Common myeloid progenitor, CD34-positive (primary cell): ENCODE measurements around the gene CHRNB2.

Source experiments
- CTCF ChIA-PET: fragments of 350-600 bp; sonication (Branson Sonifier 250); formaldehyde crosslinking; loops from one replicate; lab custom pipeline; 2021; ENCODE audit warnings: antibody characterized with exemption; lab: Charles Lee
- POLR2A ChIA-PET: fragments of 350-600 bp; sonication (Branson Sonifier 250); formaldehyde crosslinking; loops from one replicate; lab custom pipeline; 2021; ENCODE audit warnings: antibody characterized with exemption; lab: Charles Lee
- DNase-seq, 3 donors: peaks; one replicate each; pipeline versions ENCODE4 v3.0.0 to v3.0.0-alpha.2; 2013
- H3K27ac ChIP-seq, 2 experiments: 1 replicate in 1 of 2; 2 replicates in 1 of 2; pipeline ENCODE4 v1.7.0; 2013; ENCODE audit warnings: inconsistent platforms in 2 of 2, low read length in 2 of 2, mild to moderate bottlenecking in 2 of 2, low read depth in 1 of 2, moderate library complexity in 1 of 2; ENCODE audit not compliant: severe bottlenecking in 2 of 2, insufficient read depth in 1 of 2, poor library complexity in 1 of 2
- H3K27me3 ChIP-seq, 5 experiments: replicated peaks in 2 of 5; 1 replicate in 3 of 5; 2 replicates in 2 of 5; pipeline versions ENCODE4 v1.6.1 to v1.7.0; 2013; ENCODE audit warnings: low read length in 4 of 5, mild to moderate bottlenecking in 2 of 5, moderate library complexity in 2 of 5, inconsistent platforms in 1 of 5; ENCODE audit not compliant: insufficient read depth in 5 of 5, control insufficient read depth in 4 of 5
- H3K36me3 ChIP-seq, 4 experiments: 1 replicate in 2 of 4; 2 replicates in 2 of 4; pipeline versions ENCODE4 v1.6.1 to v1.7.0; 2013; ENCODE audit warnings: low read length in 3 of 4, control low read depth in 1 of 4, mild to moderate bottlenecking in 1 of 4; ENCODE audit not compliant: control insufficient read depth in 4 of 4, insufficient read depth in 4 of 4
- H3K4me1 ChIP-seq, 4 experiments: 1 replicate in 3 of 4; 2 replicates in 1 of 4; pipeline versions ENCODE4 v1.6.1 to v1.7.1; 2013; ENCODE audit warnings: low read length in 3 of 4, mild to moderate bottlenecking in 3 of 4, control low read depth in 1 of 4, inconsistent platforms in 1 of 4, moderate library complexity in 1 of 4; ENCODE audit not compliant: control insufficient read depth in 4 of 4, insufficient read depth in 4 of 4; ENCODE audit errors: control extremely low read depth in 1 of 4
- H3K4me3 ChIP-seq, 7 experiments: 1 replicate in 4 of 7; 2 replicates in 3 of 7; pipeline versions ENCODE4 v1.5.1 to v1.7.0; 2013; ENCODE audit warnings: mild to moderate bottlenecking in 7 of 7, low read length in 6 of 7, moderate library complexity in 6 of 7, inconsistent platforms in 2 of 7, low read depth in 2 of 7, control low read depth in 1 of 7; ENCODE audit not compliant: insufficient read depth in 4 of 7, control insufficient read depth in 1 of 7; ENCODE audit errors: extremely low read depth in 1 of 7
- H3K9me3 ChIP-seq, 5 experiments: 1 replicate in 4 of 5; 2 replicates in 1 of 5; pipeline versions ENCODE4 v1.6.1 to v1.7.1; 2013; ENCODE audit warnings: low read length in 4 of 5, mild to moderate bottlenecking in 2 of 5, inconsistent platforms in 1 of 5, low read depth in 1 of 5, moderate library complexity in 1 of 5; ENCODE audit not compliant: control insufficient read depth in 4 of 5, insufficient read depth in 2 of 5; ENCODE audit errors: control extremely low read depth in 1 of 5
- WGBS: methylation state at CpG from one replicate; pipeline ENCODE4 v1.1.5; 2013; ENCODE audit not compliant: insufficient coverage; 5-methylcytosine and 5-hydroxymethylcytosine counted together

Gene CHRNB2

GRCh38 chr1:154572468-154573167, 5.0 kb downstream of the CHRNB2 start:
- Histone ChIP-seq H3K27me3 (peaks cover 0 to 22% (median 6%) of the 10 kb centered on the region in 5 experiments), H3K36me3 (no peaks in the 10 kb centered on the region), H3K27ac (no peak overlapping the region), H3K4me3 (no peak overlapping the region), H3K4me1 (peaks cover 0 to 6% (median 5%) of the 10 kb centered on the region in 4 experiments), H3K9me3 (no peaks in the 10 kb centered on the region)
- 80% methylated on average over 8 of the region's 10 CpGs for WGBS
- ChIA-PET CTCF (interaction anchor here (0.8 to 2.5 kb wide), 4 partner anchors 9 to 22 kb away, joined by 3 to 10 read pairs (median 3); no protein-coding TSS in a partner anchor), POLR2A (no interaction called here)
- DNase-seq, result no peak

- ChIA-PET POLR2A (no interaction called here), CTCF (interaction anchor here (0.8 to 2.5 kb wide), 4 partner anchors 8 to 21 kb away, joined by 3 to 10 read pairs (median 3); no protein-coding TSS in a partner anchor)
- H3K36me3 ChIP-seq, result peaks cover 0 to 3% (median 1%) of the 10 kb centered on the region in 4 experiments
- 93% methylated on average over 2 of the region's 3 CpGs for WGBS
- no peak overlapping the region for H3K4me3 ChIP-seq
- H3K27ac ChIP-seq, result no peak overlapping the region
- H3K27me3 ChIP-seq, result peaks cover 0 to 17% (median 6%) of the 10 kb centered on the region in 5 experiments
- no peaks in the 10 kb centered on the region for H3K9me3 ChIP-seq
- no peak for DNase-seq
- H3K4me1 ChIP-seq, result peaks cover 0 to under 1% (median under 1%) of the 10 kb centered on the region in 4 experiments
These were observed 5.6 kb downstream of the CHRNB2 start for GRCh38 chr1:154573168-154573510.

- DNase-seq, result peak in 1 of 3 donors; percentile 12
- Histone ChIP-seq H3K36me3 (peaks cover 0 to 19% (median 9%) of the 10 kb centered on the region in 4 experiments), H3K27me3 (peaks cover 0 to 3% (median 0%) of the 10 kb centered on the region in 5 experiments), H3K4me1 (no peaks in the 10 kb centered on the region), H3K27ac (no peak overlapping the region), H3K4me3 (no peak overlapping the region), H3K9me3 (no peaks in the 10 kb centered on the region)
- ChIA-PET POLR2A (interaction anchor here (0.9 to 1.3 kb wide), 2 partner anchors 8 to 14 kb away, joined by 3 read pairs; no protein-coding TSS in a partner anchor), CTCF (interaction anchor here (2.5 kb wide), 1 partner anchor 15 kb away, joined by 10 read pairs; no protein-coding TSS in a partner anchor)
- WGBS, result 56% methylated on average over 3 of the region's 7 CpGs
These were observed 7.1 kb downstream of the CHRNB2 start for GRCh38 chr1:154574716-154575115.

- CTCF ChIA-PET, result interaction anchor here (0.7 to 1.9 kb wide), 5 partner anchors 9 to 379 kb away, joined by 3 to 7 read pairs (median 5); no protein-coding TSS in a partner anchor
These were observed 7.8 kb downstream of the CHRNB2 start for GRCh38 chr1:154575147-154575927.

GRCh38 chr1:154575951-154576566, 8.5 kb downstream of the CHRNB2 start:
- Histone ChIP-seq H3K4me3 (no peak overlapping the region), H3K27me3 (peaks cover 0 to 2% (median 0%) of the 10 kb centered on the region in 5 experiments), H3K9me3 (no peaks in the 10 kb centered on the region), H3K27ac (no peak overlapping the region), H3K36me3 (peaks cover 0 to 32% (median 21%) of the 10 kb centered on the region in 4 experiments), H3K4me1 (no peaks in the 10 kb centered on the region)
- CTCF ChIA-PET, result interaction anchor here (0.7 to 1.9 kb wide), 8 partner anchors 10 to 378 kb away, joined by 3 to 7 read pairs (median 3); no protein-coding TSS in a partner anchor
- POLR2A ChIA-PET, result no interaction called here
- 94% methylated on average over 2 of the region's 8 CpGs for WGBS
- DNase-seq, result no peak

More at GRCh38 chr1:154575147-154575927, 7.8 kb downstream of the CHRNB2 start:
- peaks cover 0 to 2% (median 0%) of the 10 kb centered on the region in 5 experiments for H3K27me3 ChIP-seq
- no peak overlapping the region for H3K27ac ChIP-seq
- peaks cover 0 to 25% (median 15%) of the 10 kb centered on the region in 4 experiments for H3K36me3 ChIP-seq
- H3K9me3 ChIP-seq, result no peaks in the 10 kb centered on the region
- 95% methylated on average over 10 of the region's 10 CpGs for WGBS
- DNase-seq, result no peak
- H3K4me3 ChIP-seq, result no peak overlapping the region
- H3K4me1 ChIP-seq, result no peaks in the 10 kb centered on the region
- POLR2A ChIA-PET, result interaction anchor here (0.9 to 1.3 kb wide), 2 partner anchors 9 to 14 kb away, joined by 3 read pairs; no protein-coding TSS in a partner anchor

GRCh38 chr1:154577346-154578057, 9.9 kb downstream of the CHRNB2 start:
- no peak overlapping the region for H3K27ac ChIP-seq
- no peak overlapping the region for H3K4me3 ChIP-seq
- DNase-seq, result no peak
- WGBS, result 79% methylated on average over 6 of the region's 7 CpGs
- POLR2A ChIA-PET, result interaction anchor here (0.7 kb wide), 1 partner anchor 10 kb away, joined by 3 read pairs; the partner anchor contains the start of gene CHRNB2
- H3K27me3 ChIP-seq, result peaks cover 0 to 2% (median 0%) of the 10 kb centered on the region in 5 experiments
- no peaks in the 10 kb centered on the region for H3K4me1 ChIP-seq
- peaks cover 2 to 45% (median 31%) of the 10 kb centered on the region in 4 experiments for H3K36me3 ChIP-seq
- no peaks in the 10 kb centered on the region for H3K9me3 ChIP-seq
- CTCF ChIA-PET, result interaction anchor here (0.8 to 1.4 kb wide), 5 partner anchors 14 to 692 kb away, joined by 3 to 4 read pairs (median 3); no protein-coding TSS in a partner anchor
